ENCODE results near the gene SREBF1.

Gene SREBF1

DNA sequence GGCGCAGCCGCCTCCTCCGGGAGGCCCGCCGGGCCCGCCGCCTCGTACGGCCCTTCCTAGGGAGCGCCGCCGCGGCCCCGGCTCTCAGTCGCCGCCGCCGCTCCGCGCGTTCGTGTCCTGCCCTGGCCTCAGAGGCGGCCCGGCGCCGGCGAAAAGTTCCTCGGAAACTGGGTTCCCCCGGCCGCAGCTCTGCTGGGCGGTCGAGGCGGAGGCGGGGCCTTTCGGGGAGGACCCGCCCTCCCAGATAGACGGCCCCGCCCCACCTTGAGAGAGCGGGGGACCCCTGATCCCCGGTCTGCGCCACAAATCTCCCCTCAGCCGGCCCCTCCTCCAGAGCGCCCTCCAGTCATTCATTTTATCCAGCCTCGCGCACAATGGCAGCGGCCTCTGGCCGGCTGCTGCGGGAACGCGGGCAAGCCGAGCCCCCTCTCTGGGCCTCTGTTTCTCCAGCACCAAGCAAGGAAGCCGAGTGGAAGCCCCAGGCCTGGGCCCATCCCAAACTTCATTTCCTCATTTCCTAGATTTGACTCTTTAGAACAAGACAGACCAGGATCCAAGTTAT is at the start of gene SREBF1:
Gene SREBF1 (minus strand): TSS at position 169 of the 562 bp plus-strand sequence. CDS start 169 bp downstream, outside the sequence.
- DNase-seq = peak; percentile 59
- in situ Hi-C loops (cut with MboI; ENCODE audit: low pct_unique_long_range_greater_than_20kb, low sequenced_read_pairs) = no loop called here

DNA sequence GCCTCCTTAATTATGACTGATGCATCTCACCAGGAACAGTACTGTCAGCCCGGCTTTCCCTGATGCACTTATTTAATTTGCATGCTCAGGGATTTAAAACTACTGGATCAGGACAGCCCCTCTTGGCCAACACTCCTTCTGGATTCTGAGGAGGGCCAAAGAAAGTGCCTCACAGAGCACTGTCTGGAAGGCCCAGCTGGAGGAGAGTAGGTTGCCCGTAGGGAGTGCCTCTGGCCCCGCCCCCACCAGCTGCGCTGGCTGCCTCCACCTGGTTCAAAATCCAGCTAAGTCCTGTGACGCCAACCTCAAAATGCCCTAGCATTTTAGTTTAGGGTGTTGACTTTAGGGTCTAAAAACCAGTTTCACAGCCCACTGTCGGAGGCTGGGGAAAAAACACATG is 49.4 kb upstream of the SREBF1 start:
- in situ Hi-C loops (cut with MboI; ENCODE audit: low pct_unique_long_range_greater_than_20kb, low sequenced_read_pairs) = no loop called here
- no peak for DNase-seq

DNA sequence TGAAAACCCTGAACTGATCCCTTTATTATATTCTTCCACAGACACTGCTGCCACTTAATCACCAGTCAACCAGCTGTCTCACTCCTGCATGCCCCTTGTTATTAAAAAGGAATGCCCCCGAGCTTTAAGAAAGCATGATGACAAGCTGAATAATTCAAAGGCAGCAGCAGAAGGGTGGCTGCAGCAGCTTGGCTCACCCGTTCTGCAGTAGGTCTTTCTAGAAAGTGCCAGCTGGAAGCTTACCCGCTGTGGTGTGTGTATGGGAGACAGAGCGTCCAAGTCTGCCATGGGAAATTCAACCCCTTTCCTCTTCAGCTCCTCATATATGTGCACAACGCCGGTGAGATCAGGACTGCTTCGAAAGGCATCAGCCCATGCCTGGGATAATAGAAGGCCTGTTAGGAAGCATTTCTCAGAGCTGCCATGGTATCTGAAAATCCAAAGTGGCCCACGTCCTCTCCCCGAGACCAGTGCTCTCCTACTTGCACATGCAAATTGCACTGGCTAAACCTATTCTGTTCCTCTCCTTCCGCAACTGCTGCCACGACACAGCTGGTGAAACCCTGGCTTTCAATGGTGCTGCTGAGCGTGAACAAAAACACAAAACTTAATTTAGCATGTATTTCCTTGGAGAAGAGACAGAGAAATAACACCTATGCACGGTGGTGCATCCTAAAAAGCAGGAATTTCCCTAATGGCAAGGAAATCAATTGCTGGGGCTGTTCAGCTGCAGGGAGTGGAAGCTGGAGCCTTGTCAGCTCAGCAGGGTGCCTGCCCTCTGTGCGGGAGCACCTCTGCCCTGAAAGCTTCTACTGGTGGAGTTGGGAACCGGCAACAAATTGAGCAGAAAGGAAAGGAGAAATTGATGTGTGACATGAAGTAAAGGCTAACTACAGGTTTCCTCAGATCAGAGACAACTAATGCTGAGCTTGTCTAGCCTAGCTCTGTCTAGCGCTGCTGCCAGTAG is 47.9 kb upstream of the SREBF1 start:
- DNase-seq = no peak
- in situ Hi-C loops (cut with MboI; ENCODE audit: low pct_unique_long_range_greater_than_20kb, low sequenced_read_pairs) = no loop called here

DNA sequence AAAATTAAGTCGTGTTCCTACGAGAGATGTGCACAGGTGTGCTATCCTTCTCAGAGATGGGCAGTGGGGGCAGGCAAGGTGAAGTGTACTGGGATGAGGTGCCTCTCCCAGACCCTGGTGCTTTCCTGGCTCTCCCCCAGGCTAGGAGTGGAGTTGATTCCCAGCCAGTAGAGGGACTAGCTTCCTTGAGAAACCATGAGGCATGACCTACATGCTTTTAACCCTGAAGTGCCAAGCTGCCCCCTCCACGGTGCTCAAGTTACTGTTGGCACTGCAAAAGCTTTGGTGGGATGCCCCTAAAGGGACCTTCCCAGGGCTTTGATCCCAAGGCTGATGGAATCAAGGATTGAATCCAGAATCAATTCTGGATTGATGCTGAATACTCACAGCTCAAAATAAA is 47.0 kb upstream of the SREBF1 start:
- in situ Hi-C loops (cut with MboI; ENCODE audit: low pct_unique_long_range_greater_than_20kb, low sequenced_read_pairs) = no loop called here
- DNase-seq = no peak

DNA sequence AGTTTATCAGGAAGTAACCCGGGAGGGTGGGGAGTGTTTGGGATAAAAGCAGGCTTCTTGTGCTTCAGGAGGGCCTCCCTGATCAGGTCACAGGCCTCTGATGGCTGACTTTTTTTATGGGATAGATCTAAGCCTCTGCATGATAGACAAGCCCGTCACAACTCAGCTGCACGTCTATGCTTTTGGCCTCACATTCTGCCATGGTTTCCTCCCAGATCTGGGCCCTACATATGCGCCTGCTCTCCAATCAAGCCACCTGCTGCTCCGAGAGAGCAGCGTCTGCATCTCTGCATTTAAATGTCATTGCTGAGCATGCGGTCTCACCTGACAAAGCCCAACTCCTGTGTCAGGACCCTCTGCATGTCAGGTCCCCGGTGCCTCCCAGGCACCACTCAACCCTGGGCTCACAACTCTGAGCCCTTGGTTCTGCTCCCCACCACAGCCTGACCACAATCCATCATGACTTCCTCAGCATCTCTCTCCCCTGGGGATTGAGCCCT is 45.3 kb upstream of the SREBF1 start:
- in situ Hi-C loops (cut with MboI; ENCODE audit: low pct_unique_long_range_greater_than_20kb, low sequenced_read_pairs) = no loop called here
- no peak for DNase-seq

DNA sequence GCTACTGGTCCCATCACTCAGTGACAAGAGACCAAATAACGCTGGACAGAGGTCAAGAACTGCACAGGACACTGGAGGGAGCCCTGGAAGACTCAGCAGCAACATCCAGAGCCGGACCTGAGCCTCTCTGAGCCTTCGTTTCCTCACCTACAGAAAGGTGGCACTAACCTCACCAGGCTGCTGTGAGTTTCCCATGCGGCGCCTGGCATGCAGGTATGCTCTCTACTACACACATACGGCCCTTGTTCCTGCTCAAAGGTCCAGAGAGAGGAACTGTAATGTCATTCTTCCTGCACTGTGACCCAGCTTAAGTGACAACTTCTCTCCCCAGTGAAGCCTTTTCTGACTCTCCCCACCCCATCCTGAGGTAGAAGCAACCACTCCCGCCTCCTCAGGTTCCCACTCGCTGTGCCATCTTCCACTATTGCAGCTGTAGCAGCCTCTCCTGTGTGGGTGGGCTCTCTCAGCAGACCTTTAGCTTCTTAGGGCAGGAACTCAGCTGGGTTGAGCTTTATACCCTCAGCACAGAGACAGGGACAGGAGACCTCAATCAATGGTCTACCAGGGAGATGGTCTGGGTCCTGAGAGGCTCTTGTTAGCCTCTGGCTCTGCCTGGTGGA is 43.9 kb upstream of the SREBF1 start:
- no peak for DNase-seq
- in situ Hi-C loops (cut with MboI; ENCODE audit: low pct_unique_long_range_greater_than_20kb, low sequenced_read_pairs) = no loop called here

DNA sequence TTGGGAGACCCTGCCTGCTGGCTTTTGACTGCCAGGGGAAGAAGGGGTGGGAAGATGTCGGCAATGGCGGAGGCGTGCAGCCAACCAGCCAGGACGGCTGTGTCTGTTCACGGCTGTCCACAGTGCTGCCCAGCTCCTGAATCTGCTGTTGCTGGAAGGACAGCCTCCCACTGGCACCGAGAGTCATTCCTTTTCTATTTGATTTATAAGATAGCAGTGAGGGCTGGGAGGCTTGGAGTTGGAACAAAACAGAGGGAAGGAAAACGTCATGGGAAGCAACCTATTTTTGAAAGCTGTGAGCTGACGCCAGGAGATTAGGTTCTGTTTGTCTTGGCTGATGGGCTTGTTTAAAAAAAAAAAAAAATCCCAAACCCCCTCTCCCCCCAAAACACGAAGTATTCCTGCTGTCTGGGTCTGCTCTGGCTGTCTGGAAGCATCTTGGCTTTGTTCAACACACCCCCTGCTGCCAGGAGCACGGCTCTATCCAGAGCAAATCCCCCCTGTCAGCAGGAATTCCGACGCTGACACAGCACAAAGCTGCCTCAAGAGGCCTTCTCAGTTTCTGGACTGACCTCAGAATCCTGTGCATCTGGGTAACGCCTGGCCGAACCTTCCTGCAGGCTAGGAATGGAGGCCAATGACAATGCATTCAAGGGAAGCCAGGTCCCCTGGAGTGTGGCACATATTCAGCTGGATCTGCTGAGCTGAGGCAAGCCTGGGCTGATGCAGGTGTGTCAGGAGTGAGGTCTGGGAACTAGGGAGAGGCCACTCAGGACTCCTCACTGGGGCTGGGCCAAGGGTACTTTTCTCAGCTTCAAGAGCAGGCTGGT is 41.0 kb upstream of the SREBF1 start:
- in situ Hi-C loops (cut with MboI; ENCODE audit: low pct_unique_long_range_greater_than_20kb, low sequenced_read_pairs) = no loop called here
- no peak for DNase-seq

DNA sequence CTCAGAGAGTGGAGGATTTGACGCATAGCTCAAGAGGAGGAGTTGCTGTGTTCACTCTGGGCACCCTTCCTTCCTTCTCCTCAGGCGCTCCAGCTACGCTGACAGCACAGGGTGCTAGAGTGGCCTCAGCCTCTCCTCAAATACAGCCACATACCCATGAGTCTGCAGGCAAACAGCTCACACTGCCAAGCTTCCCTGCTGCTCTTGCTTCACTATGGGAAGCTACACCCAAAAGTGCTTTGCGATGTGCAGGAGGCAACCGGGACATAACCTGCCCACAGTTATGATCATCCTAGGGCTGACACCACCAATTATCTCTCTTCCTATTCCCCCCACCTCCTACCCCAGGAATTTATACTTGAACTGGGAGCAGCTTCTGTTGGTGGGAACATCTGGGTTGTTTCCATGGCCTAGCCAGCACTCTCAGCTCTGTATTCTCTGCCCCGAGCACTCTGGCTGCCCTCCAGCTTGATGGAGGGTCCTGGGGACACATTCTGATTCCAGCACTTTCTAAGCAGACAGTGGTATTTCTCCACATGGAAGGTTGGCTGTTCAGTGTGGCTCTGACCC is 40.3 kb upstream of the SREBF1 start:
- DNase-seq = no peak
- in situ Hi-C loops (cut with MboI; ENCODE audit: low pct_unique_long_range_greater_than_20kb, low sequenced_read_pairs) = no loop called here

DNA sequence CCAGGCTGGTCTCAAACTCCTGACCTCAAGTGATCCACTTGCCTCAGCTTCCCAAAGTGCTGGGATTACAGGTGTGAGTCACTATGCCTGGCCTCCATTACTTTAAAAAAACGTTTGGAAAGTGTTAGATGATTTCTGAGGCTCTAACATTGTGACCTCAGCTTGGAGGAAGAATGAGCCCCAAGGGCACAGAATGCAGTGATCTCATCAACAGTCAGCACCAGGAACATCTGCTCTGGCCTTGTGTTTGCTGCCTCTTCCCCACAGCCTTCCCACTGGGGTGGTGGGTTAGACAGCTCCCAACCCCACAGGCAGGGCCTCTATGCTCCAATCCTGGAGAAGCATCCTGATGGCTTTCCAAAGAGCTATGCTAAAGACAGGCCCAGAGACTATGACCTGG is 37.7 kb upstream of the SREBF1 start:
- no peak for DNase-seq
- in situ Hi-C loops (cut with MboI; ENCODE audit: low pct_unique_long_range_greater_than_20kb, low sequenced_read_pairs) = no loop called here

DNA sequence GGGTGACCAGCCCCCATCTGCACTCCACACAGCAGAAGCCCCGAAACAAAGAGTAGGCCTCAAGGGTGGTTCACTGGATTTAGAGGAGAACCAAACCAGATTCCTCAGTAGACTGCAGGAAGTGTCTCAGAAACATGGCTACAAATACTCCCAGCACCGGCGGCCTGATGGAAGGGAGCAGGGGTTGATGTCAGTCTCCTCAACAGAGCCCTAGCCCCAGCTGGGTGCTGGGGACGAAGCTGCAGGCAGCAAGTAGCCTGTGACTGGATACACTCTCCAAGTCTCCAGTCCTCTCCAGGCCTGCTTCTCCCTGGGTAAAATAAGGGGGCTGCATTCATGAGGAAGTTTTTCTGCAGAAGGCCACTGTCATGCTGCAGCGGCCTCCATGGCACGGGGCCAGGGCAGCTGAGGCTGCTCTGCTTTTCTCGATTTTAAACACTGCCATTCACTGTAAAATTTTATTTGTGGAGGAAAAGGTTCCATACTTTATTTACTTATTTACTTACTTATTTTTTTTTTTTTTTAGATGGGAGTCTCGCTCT is 36.7 kb upstream of the SREBF1 start:
- DNase-seq = no peak
- in situ Hi-C loops (cut with MboI; ENCODE audit: low pct_unique_long_range_greater_than_20kb, low sequenced_read_pairs) = no loop called here

DNA sequence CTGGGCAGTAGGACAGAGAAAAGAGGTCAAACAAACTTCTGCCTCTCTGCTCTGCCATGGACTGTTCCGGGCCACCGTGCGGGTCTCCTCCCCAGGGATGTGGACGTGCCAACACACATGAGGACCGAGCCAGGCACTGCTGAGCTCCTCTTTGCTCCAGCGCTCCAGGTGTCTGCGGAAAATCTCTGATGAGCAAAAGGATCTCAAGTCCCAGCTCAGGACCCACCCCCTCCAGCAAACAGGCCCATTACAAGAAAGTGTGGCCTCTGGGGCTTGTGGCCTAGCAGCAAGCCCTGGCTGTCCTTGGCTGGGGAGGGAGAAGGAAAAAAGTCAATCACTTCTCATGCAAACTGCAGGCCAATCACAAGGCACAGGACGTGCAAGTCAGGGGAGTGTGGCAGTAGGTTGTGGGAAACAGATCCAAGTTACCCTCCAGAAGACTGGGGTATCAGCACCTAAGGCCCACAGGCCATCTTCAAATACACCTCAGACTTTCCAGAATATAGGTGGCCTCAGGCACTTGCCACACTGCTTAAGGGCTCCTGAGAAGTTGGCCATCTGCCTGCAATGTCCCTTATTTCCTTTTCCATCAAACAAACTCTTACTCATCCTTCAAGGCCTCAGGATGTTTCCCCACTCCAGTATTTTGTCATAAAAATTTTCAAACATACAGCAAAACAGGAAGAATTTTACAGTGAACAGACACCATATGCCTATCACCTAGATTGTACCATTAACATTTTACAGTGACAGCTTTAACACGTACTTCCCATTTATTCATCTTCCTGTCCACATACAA is 36.0 kb upstream of the SREBF1 start:
- no peak for DNase-seq
- in situ Hi-C loops (cut with MboI; ENCODE audit: low pct_unique_long_range_greater_than_20kb, low sequenced_read_pairs) = no loop called here

DNA sequence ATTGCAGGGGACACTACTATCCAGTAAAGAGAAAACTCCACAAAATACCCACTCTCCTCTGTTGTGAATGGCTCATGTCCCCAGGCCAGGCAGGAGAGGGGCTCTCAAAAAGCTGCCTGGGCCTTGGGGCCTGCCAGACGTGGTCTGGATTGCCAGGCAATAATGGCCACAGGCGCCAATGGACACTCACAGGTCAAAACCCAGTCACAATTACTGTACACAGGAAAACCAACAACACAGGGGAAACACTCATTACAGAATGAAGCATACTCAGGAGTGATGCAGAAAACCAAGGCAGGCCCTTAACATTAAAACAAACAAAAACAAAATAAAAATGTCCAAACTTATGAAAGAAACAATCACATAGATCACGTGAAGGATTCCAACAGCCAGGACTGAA is 35.1 kb upstream of the SREBF1 start:
- in situ Hi-C loops (cut with MboI; ENCODE audit: low pct_unique_long_range_greater_than_20kb, low sequenced_read_pairs) = no loop called here

DNA sequence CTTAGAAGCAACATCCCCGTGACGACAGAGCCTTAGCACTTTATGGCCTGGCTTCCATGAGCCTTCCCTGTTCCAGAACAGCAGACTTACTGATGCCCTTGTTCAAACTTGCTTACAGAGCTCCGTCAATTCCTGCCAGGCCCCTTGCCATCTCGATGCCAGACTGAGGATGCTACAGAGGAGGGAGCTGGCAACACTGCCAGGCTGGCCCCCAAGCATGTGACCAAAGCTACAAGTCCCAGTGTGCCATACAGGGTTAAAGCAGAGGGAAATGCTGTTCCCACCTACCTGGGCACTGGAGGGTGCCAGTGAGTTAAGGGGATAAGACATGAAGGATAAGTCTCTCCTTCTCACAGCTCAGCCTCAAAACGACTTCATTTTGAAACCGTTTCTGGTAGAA is 33.5 kb upstream of the SREBF1 start:
- DNase-seq = no peak
- in situ Hi-C loops (cut with MboI; ENCODE audit: low pct_unique_long_range_greater_than_20kb, low sequenced_read_pairs) = no loop called here

More for the DNA sequence above, 35.1 kb upstream of the SREBF1 start:
- no peak for DNase-seq

DNA sequence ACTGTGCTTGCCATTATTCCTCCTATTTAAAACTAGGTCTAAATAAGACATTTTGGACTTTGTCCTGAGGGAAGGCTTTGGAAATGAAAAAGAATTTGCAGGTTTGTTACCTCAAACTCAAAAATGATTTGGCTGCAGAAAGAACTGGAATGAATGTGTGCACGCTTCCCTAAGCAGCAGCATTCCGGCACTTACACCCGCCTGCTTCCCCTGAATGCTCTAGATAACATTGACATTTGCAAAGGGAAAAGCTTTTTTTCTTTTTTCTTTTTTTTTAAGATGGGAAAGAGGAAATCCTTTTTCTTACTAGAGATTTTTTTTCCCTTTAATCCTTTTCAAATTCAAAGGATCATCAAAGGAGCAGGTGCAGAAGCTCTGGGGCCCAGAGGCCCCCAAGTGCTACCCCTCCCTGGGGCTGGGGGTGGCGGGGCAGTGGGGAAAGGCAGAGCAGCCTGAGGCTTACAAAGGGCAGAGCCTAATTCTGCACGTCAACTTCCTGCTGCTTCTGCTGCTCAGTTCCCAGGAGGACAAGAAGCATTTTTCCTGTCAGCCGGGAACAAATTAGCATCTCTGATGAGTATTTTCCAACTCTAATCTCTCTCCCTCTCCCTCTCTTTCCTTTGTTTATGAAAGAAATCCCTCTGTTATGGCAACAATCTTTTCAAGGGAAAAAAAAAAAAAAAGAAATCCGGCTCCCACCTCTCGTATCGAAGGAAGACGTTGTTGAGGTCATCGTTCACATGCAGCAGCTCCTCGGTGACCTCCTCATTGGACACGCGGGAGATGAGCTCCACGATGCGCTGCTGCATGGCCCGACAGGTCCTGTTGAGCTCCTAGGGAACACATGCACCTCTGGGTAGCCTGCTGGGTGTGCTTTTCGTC is 32.1 kb upstream of the SREBF1 start:
- in situ Hi-C loops (cut with MboI; ENCODE audit: low pct_unique_long_range_greater_than_20kb, low sequenced_read_pairs) = no loop called here
- DNase-seq = no peak

DNA sequence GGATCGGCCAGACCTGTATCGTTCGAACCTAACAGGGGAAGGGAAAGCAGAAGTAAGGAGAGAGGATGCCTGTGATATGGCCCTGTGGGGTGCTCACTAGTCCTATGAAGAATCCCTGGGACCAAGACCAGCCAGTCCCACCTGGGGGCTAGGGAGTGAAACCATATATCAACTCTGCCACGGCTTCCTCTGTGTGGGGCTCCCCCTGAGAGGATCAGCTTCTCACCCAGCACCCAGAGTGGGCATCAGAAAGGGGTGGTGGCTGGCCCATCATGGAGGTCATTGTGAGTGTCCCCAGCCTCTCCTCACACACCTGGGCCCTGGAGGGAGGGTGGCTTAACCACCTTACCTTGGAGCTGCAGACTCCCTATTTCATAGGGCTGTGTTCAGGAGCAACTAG is 30.1 kb upstream of the SREBF1 start:
- in situ Hi-C loops (cut with MboI; ENCODE audit: low pct_unique_long_range_greater_than_20kb, low sequenced_read_pairs) = no loop called here
- no peak for DNase-seq

DNA sequence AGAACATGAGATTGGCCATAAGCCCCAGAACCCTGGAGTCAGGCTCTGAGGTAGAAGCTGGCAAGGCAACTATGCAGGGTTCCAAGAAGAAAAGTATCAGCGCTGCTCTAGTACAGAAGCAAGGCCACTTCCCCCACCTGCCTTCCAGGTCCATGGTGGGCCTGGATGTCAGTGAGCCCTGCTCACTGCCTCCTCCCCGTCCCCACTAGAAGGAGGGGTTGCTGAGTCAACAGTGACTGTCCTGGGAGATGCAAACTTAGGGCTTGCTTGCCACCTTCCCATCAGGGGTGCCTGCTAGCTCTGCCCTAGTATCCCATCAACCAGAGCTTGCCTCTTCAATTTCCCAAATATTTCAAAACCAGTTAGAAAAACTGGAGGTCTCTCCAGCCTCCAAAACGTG is 29.6 kb upstream of the SREBF1 start:
- in situ Hi-C loops (cut with MboI; ENCODE audit: low pct_unique_long_range_greater_than_20kb, low sequenced_read_pairs) = no loop called here

DNA sequence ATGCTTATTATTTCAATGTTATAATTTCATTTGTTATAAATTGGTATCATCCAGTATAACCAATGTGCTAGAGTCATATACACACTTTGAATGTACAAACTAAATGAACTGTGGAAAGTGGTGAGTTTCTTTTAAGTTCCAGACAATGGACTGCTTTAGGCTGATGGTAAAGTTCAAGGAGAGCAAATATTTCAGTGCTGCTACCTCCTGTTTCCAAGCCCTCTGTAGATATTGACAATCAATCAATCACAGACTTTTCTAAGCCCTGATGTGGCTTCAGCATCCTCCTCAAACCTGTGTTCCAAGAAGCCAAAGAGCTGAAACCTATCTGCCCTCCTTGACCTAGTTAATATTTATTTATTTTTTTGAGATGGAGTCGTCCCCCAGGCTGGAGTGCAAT is 28.2 kb upstream of the SREBF1 start:
- no peak for DNase-seq
- in situ Hi-C loops (cut with MboI; ENCODE audit: low pct_unique_long_range_greater_than_20kb, low sequenced_read_pairs) = no loop called here

More for the DNA sequence above, 29.6 kb upstream of the SREBF1 start:
- no peak for DNase-seq
